HG03457 (cell line): ENCODE results near the gene PNLIPRP3.

ENCODE experiments used
- ATAC-seq: cut with Tn5 transposase; IDR thresholded peaks from one replicate; pipeline ENCODE4 v1.9.1; 2021; ENCODE audit warnings: moderate number of reproducible peaks; ENCODE audit not compliant: unreplicated experiment

PNLIPRP3 gene

DNA sequence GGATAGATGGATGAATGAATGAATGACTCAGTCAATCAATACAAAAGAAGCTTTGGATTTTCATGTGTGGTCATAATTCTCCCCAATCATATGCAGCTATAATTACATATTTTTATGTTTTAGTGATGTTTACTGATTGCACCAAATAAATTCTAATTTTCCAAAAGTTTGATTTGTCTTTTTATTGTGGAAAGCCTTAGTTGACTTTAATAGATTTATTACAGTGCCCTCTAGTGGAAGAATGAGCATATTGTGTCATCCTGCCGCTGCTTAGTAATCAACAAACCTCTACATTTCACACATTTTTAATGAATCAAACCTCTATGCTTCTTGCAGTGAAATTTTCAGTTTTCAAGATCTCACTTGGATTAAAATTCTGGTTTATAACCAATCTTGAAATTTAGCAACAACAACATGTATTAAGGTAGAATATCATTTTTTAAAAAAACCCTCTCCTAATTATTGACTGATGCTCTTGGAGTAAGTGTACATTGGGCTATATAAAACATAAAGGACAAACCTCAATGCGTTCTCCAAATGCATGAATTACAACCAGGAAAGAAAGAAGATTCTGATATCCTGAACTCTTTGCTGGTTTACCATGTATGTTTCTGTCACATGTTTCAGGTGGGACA is 62.5 kb downstream of the PNLIPRP3 start:
- ATAC-seq: no peak

DNA sequence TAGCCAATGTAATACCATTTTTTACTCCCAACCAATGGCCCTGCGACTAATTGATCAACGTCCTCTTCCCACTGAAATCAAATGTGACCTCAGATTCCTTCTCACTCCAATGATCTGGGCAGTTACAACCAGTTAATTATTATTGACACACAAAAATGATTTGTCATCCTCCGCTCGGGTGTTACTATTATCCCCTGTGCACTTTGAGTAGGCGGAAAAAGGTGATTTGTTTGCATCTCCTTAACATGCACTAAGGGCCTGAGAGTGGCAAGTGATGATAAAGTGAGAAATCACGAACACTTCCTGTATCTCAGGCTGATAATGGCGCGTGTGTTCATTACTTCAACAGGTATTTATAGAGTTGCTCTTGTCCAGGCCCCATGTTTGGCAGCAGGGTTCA is 77.1 kb downstream of the PNLIPRP3 start:
- ATAC-seq: no peak

DNA sequence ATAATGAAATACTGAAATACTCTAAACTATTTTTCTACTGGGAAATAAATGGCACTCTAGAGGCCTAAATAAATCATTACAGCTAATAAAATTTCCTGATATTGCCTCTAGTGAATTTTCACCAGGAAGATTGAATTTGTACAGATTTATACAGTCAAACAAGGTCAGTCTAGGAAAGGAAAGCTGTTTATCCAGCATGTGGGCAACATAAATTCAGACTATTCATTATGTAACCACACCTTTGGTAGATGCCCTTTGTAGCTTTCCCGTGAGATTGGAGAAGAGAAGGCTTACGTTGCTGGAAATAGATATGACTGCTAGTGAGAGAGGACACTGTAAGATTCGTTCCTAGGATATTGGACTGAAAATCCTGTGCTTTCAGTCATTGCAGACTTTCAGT is 82.9 kb downstream of the PNLIPRP3 start:
- ATAC-seq: no peak

DNA sequence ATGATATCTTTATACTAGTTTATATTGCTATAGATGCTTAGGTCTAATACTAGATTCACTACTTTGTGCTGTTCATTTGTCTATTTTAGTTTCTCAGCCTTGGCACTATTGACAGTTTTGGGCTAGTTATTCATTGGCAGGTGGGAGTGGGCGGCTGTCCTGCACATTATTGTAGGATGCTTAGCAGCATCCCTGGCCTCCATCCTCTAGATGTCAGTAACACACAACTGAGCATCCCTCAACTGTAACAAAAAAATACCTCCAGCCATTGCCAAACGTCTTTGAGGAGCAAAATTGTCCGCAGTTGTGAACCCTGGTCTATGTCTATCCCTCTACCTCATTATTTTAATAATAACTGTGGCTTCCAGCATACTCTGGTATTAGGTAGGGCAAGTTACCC is 83.7 kb downstream of the PNLIPRP3 start:
- no peak for ATAC-seq

GRCh38 chr10:116521424-116522290 is 94.0 kb downstream of the PNLIPRP3 start:
- peak; percentile 65 for ATAC-seq

- no peak for ATAC-seq
These were observed 95.2 kb downstream of the PNLIPRP3 start for GRCh38 chr10:116522803-116523381.

GRCh38 chr10:116524736-116525135 is 97.1 kb downstream of the PNLIPRP3 start:
- ATAC-seq: no peak

DNA sequence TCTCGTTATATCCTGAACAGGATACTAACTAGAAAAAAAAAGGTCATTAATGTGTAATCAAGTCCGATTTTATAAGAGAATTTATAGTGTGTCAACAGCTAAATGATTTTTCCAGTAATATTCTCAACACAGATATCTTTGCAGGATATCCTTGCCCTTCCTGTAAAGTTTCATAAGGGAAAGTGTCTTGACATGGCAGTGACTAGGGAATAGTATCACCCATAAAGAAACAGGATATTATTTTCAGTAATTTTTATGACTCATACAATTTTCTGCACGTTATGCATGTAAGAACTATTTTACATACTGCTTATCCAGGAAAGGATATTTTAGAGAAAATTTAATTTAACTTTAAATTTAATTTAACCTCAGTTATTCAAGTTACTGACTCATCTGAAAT is 98.6 kb downstream of the PNLIPRP3 start:
- no peak for ATAC-seq
